ENCODE results near the gene TRIM6. TPM values are rescaled to one million over a fixed set of nuclear protein-coding genes. Genes with fewer than 3 reads are reported as not detected.

Gene TRIM6
- 1 to 10 TPM in 1 of 6 experiments, under 1 TPM in 5; 0.29 to 2.0 (median 0.65) TPM for total RNA-seq
- long read RNA-seq = 0 reads

- ATAC-seq (peak; percentile 61 to 76 (median 68)), DNase-seq (peak; percentile 41 to 68 (median 54))
- no peaks in the 10 kb centered on the region for H3K9me3 ChIP-seq
- intact Hi-C loops (cut with DNase I) = no loop called here
- H3K4me3 ChIP-seq = peak within 1 kb of the TSS; percentile 24 to 52 (median 47)
- H3K27ac ChIP-seq = no peak within 1 kb of the TSS
- H3K27me3 ChIP-seq = no peaks in the 10 kb centered on the region
- peaks cover 0 to 7% (median 0%) of the 10 kb centered on the region in 4 donors for H3K4me1 ChIP-seq
- TF ChIP-seq CTCF (IDR thresholded peaks at IDR 0.05) (no peak), POLR2A (IDR thresholded peaks at IDR 0.05) (no peak)
- WGBS (ENCODE audit: insufficient coverage, low coverage, low lambda C conversion rate, missing lambda C conversion rate) = 3% methylated on average over 18 of the region's 20 CpGs
- no peaks in the 10 kb centered on the region for H3K36me3 ChIP-seq
These were observed at the start of gene TRIM6 for GRCh38 chr11:5596607-5597201. Gene TRIM6, plus strand, starts transcription at chr11:5596637. Its CDS starts 261 bp downstream, at chr11:5596898.

- no peaks in the 10 kb centered on the region for H3K9me3 ChIP-seq
- no peak overlapping the region for H3K27ac ChIP-seq
- DNase-seq (no peak), ATAC-seq (no peak)
- intact Hi-C loops (cut with DNase I) = no loop called here
- no peaks in the 10 kb centered on the region for H3K27me3 ChIP-seq
- H3K4me3 ChIP-seq = no peak overlapping the region
- TF ChIP-seq CTCF (IDR thresholded peaks at IDR 0.05) = no peak
- no peak for TF ChIP-seq POLR2A (IDR thresholded peaks at IDR 0.05)
- 82% methylated on average over 1 of the region's 1 CpG for WGBS (ENCODE audit: insufficient coverage, low coverage, low lambda C conversion rate, missing lambda C conversion rate)
- H3K36me3 ChIP-seq = no peaks in the 10 kb centered on the region
- no peaks in the 10 kb centered on the region for H3K4me1 ChIP-seq
These were observed 48.5 kb upstream of the TRIM6 start for GRCh38 chr11:5547982-5548381.

- WGBS (ENCODE audit: insufficient coverage, low coverage, low lambda C conversion rate, missing lambda C conversion rate) = 33% methylated on average over 1 of the region's 1 CpG
- ATAC-seq (no peak), DNase-seq (no peak)
- Histone ChIP-seq H3K27me3 (no peaks in the 10 kb centered on the region), H3K9me3 (no peaks in the 10 kb centered on the region), H3K4me1 (no peaks in the 10 kb centered on the region), H3K27ac (no peak within 1 kb of the TSS), H3K36me3 (no peaks in the 10 kb centered on the region), H3K4me3 (no peak within 1 kb of the TSS)
- intact Hi-C loops (cut with DNase I) = no loop called here
- no peak for TF ChIP-seq POLR2A (IDR thresholded peaks at IDR 0.05)
- no peak for TF ChIP-seq CTCF (IDR thresholded peaks at IDR 0.05)
These were observed 48.0 kb upstream of the TRIM6 start, which contains the start of gene OR52H1 for GRCh38 chr11:5548440-5548839. Gene OR52H1, minus strand, starts transcription at chr11:5548540. Its CDS starts 3,035 bp downstream, at chr11:5545505.

- 68% methylated on average over 5 of the region's 5 CpGs for WGBS (ENCODE audit: insufficient coverage, low coverage, low lambda C conversion rate, missing lambda C conversion rate)
- intact Hi-C loops (cut with DNase I) = no loop called here
- no peak for DNase-seq
These were observed 45.9 kb upstream of the TRIM6 start for GRCh38 chr11:5550440-5551095.

More at GRCh38 chr11:5550440-5551095, 45.9 kb upstream of the TRIM6 start:
- no peak overlapping the region for H3K4me3 ChIP-seq
- H3K27ac ChIP-seq = no peak overlapping the region
- no peaks in the 10 kb centered on the region for H3K4me1 ChIP-seq
- TF ChIP-seq POLR2A (IDR thresholded peaks at IDR 0.05) (no peak), CTCF (IDR thresholded peaks at IDR 0.05) (no peak)
- ATAC-seq = no peak
- no peaks in the 10 kb centered on the region for H3K27me3 ChIP-seq
- no peaks in the 10 kb centered on the region for H3K9me3 ChIP-seq
- H3K36me3 ChIP-seq = no peaks in the 10 kb centered on the region
